SJCRH30 (cell line): ENCODE results near the gene ZNF134. TPM values are rescaled to one million over a fixed set of nuclear protein-coding genes. Genes with fewer than 3 reads are reported as not detected.

Source experiments
- DNase-seq, 2 experiments: peaks; one replicate each; pipeline ENCODE4 v3.0.0-alpha.2; 2015 to 2020
- H3K27ac ChIP-seq: fragments of 250-450 bp; sonication (Bioruptor Pico); 2 replicates; pipeline ENCODE4 v1.5.1; 2020; ENCODE audit warnings: mild to moderate bottlenecking, moderate library complexity
- H3K27me3 ChIP-seq: fragments of 250-450 bp; sonication (Bioruptor Pico); 2 replicates; pipeline ENCODE4 v1.5.1; 2020; ENCODE audit warnings: mild to moderate bottlenecking, moderate library complexity
- H3K36me3 ChIP-seq: fragments of 250-450 bp; sonication (Bioruptor Pico); 2 replicates; pipeline ENCODE4 v1.5.1; 2020; ENCODE audit warnings: mild to moderate bottlenecking, moderate library complexity
- H3K4me1 ChIP-seq: fragments of 250-450 bp; sonication (Bioruptor Pico); 2 replicates; pipeline ENCODE4 v1.5.1; 2020; ENCODE audit warnings: mild to moderate bottlenecking, moderate library complexity
- H3K4me3 ChIP-seq: fragments of 250-450 bp; sonication (Bioruptor Pico); 2 replicates; pipeline ENCODE4 v1.5.1; 2020; ENCODE audit warnings: mild to moderate bottlenecking, moderate library complexity
- H3K9me3 ChIP-seq: fragments of 250-450 bp; sonication (Bioruptor Pico); replicated peaks from 2 replicates; pipeline ENCODE4 v1.5.1; 2020; ENCODE audit warnings: mild to moderate bottlenecking, moderate library complexity
- total RNA-seq: library from RNA; depleted of rRNA; stranded (reverse); fragments of >200 nt; shearing (Covaris generic); gene quantifications from 2 replicates; pipeline ENCODE4 v1.2.3, GENCODE V29; 2014

The ZNF134 gene
- total RNA-seq, 1 experiment from 2014 or later: 20.8 TPM

- H3K4me1 ChIP-seq: no peaks in the 10 kb centered on the region
- H3K27me3 ChIP-seq: no peaks in the 10 kb centered on the region
- H3K36me3 ChIP-seq: peaks cover 55% of the 10 kb centered on the region
- H3K4me3 ChIP-seq: peak overlapping the region; percentile 86; the same call in 1 of the 2 replicates
- peaks cover 44% of the 10 kb centered on the region for H3K9me3 ChIP-seq
- no peak overlapping the region for H3K27ac ChIP-seq
- DNase-seq: no peak
These were observed 1.3 kb downstream of the ZNF134 start for GRCh38 chr19:57615346-57615745.

- H3K9me3 ChIP-seq: peaks cover 60% of the 10 kb centered on the region
- no peaks in the 10 kb centered on the region for H3K27me3 ChIP-seq
- no peak overlapping the region for H3K4me3 ChIP-seq
- DNase-seq: peak in 1 of 2 experiments; percentile 24
- peaks cover 93% of the 10 kb centered on the region for H3K36me3 ChIP-seq
- no peak overlapping the region for H3K27ac ChIP-seq
- no peaks in the 10 kb centered on the region for H3K4me1 ChIP-seq
These were observed 6.8 kb downstream of the ZNF134 start for GRCh38 chr19:57620673-57621348.

- Histone ChIP-seq H3K27me3 (no peaks in the 10 kb centered on the region), H3K27ac (no peak overlapping the region), H3K36me3 (peaks cover 70% of the 10 kb centered on the region), H3K9me3 (peaks cover 42% of the 10 kb centered on the region), H3K4me1 (no peaks in the 10 kb centered on the region), H3K4me3 (no peak overlapping the region)
- DNase-seq: no peak
These were observed 9.0 kb downstream of the ZNF134 start for GRCh38 chr19:57623091-57623490.

GRCh38 chr19:57632987-57633831, 19.2 kb downstream of the ZNF134 start, which contains the start of gene ZNF211:
TSS of gene ZNF211 (plus strand) at chr19:57633168. CDS start at chr19:57633347, 179 bp downstream.
- H3K4me1 ChIP-seq: no peaks in the 10 kb centered on the region
- H3K4me3 ChIP-seq: peak within 1 kb of the TSS; percentile 77
- no peaks in the 10 kb centered on the region for H3K27me3 ChIP-seq
- peak; percentile 93 to 96 for DNase-seq
- H3K9me3 ChIP-seq: peaks cover 12% of the 10 kb centered on the region
- H3K36me3 ChIP-seq: peaks cover 30% of the 10 kb centered on the region
- peak within 1 kb of the TSS; percentile 32 for H3K27ac ChIP-seq

GRCh38 chr19:57633832-57634131, 19.7 kb downstream of the ZNF134 start:
- Histone ChIP-seq H3K4me1 (no peaks in the 10 kb centered on the region), H3K4me3 (peak overlapping the region; percentile 77), H3K27ac (no peak overlapping the region), H3K9me3 (peaks cover 17% of the 10 kb centered on the region), H3K36me3 (peaks cover 33% of the 10 kb centered on the region), H3K27me3 (no peaks in the 10 kb centered on the region)
- no peak for DNase-seq

- DNase-seq: no peak
These were observed 23.3 kb downstream of the ZNF134 start for GRCh38 chr19:57637379-57637778.

GRCh38 chr19:57641715-57642234, 27.7 kb downstream of the ZNF134 start:
- Histone ChIP-seq H3K36me3 (peaks cover 61% of the 10 kb centered on the region), H3K9me3 (peaks cover 29% of the 10 kb centered on the region)

More at GRCh38 chr19:57637379-57637778, 23.3 kb downstream of the ZNF134 start:
- no peaks in the 10 kb centered on the region for H3K27me3 ChIP-seq
- H3K4me1 ChIP-seq: no peaks in the 10 kb centered on the region
- peaks cover 66% of the 10 kb centered on the region for H3K36me3 ChIP-seq
- H3K4me3 ChIP-seq: no peak overlapping the region
- peaks cover 31% of the 10 kb centered on the region for H3K9me3 ChIP-seq
- no peak overlapping the region for H3K27ac ChIP-seq

GRCh38 chr19:57642396-57643046, 28.5 kb downstream of the ZNF134 start:
- DNase-seq: peak in 1 of 2 experiments; percentile 32
- H3K9me3 ChIP-seq: peaks cover 24% of the 10 kb centered on the region
- H3K4me3 ChIP-seq: no peak overlapping the region
- H3K36me3 ChIP-seq: peaks cover 53% of the 10 kb centered on the region
- no peaks in the 10 kb centered on the region for H3K4me1 ChIP-seq
- no peak overlapping the region for H3K27ac ChIP-seq
- no peaks in the 10 kb centered on the region for H3K27me3 ChIP-seq

More at GRCh38 chr19:57641715-57642234, 27.7 kb downstream of the ZNF134 start:
- Histone ChIP-seq H3K27ac (no peak overlapping the region), H3K27me3 (no peaks in the 10 kb centered on the region), H3K4me3 (no peak overlapping the region), H3K4me1 (no peaks in the 10 kb centered on the region)
- no peak for DNase-seq

GRCh38 chr19:57643734-57644133, 29.7 kb downstream of the ZNF134 start:
- Histone ChIP-seq H3K4me3 (no peak overlapping the region), H3K9me3 (peaks cover 18% of the 10 kb centered on the region), H3K27me3 (no peaks in the 10 kb centered on the region), H3K27ac (no peak overlapping the region), H3K4me1 (no peaks in the 10 kb centered on the region), H3K36me3 (peaks cover 49% of the 10 kb centered on the region)
- no peak for DNase-seq

- no peak overlapping the region for H3K27ac ChIP-seq
- peaks cover 5% of the 10 kb centered on the region; the same call in 1 of the 2 replicates for H3K4me1 ChIP-seq
- no peaks in the 10 kb centered on the region for H3K9me3 ChIP-seq
- DNase-seq: peak in 1 of 2 experiments; percentile 19
- no peaks in the 10 kb centered on the region for H3K27me3 ChIP-seq
- no peak overlapping the region for H3K4me3 ChIP-seq
- peaks cover 5% of the 10 kb centered on the region for H3K36me3 ChIP-seq
These were observed 34.4 kb downstream of the ZNF134 start for GRCh38 chr19:57648331-57649003.

- no peaks in the 10 kb centered on the region for H3K27me3 ChIP-seq
- no peak for DNase-seq
- peaks cover 5% of the 10 kb centered on the region; the same call in 1 of the 2 replicates for H3K4me1 ChIP-seq
- H3K27ac ChIP-seq: no peak overlapping the region
- H3K9me3 ChIP-seq: no peaks in the 10 kb centered on the region
- no peak overlapping the region for H3K4me3 ChIP-seq
- no peaks in the 10 kb centered on the region for H3K36me3 ChIP-seq
These were observed 37.6 kb downstream of the ZNF134 start for GRCh38 chr19:57651654-57651996.

- no peaks in the 10 kb centered on the region for H3K27me3 ChIP-seq
- peaks cover 5% of the 10 kb centered on the region; the same call in 1 of the 2 replicates for H3K4me1 ChIP-seq
- H3K27ac ChIP-seq: no peak overlapping the region
- H3K9me3 ChIP-seq: no peaks in the 10 kb centered on the region
- no peak overlapping the region for H3K4me3 ChIP-seq
- no peak for DNase-seq
- H3K36me3 ChIP-seq: no peaks in the 10 kb centered on the region
These were observed 39.6 kb downstream of the ZNF134 start for GRCh38 chr19:57653689-57654088.

- Histone ChIP-seq H3K36me3 (no peaks in the 10 kb centered on the region), H3K27me3 (no peaks in the 10 kb centered on the region), H3K4me1 (peaks cover 5% of the 10 kb centered on the region; the same call in 1 of the 2 replicates), H3K9me3 (no peaks in the 10 kb centered on the region), H3K27ac (no peak overlapping the region), H3K4me3 (no peak overlapping the region)
- DNase-seq: no peak
These were observed 41.4 kb downstream of the ZNF134 start for GRCh38 chr19:57655443-57655842.

- Histone ChIP-seq H3K36me3 (no peaks in the 10 kb centered on the region), H3K9me3 (no peaks in the 10 kb centered on the region), H3K4me3 (no peak overlapping the region)
These were observed 42.3 kb downstream of the ZNF134 start for GRCh38 chr19:57656346-57656745.

More at GRCh38 chr19:57656346-57656745, 42.3 kb downstream of the ZNF134 start:
- Histone ChIP-seq H3K27me3 (no peaks in the 10 kb centered on the region), H3K4me1 (peaks cover 5% of the 10 kb centered on the region; the same call in 1 of the 2 replicates), H3K27ac (no peak overlapping the region)
- DNase-seq: no peak
